Measurements from ENCODE around the gene CDYL. TPM values are rescaled to one million over a fixed set of nuclear protein-coding genes. Genes with fewer than 3 reads are reported as not detected.

Gene CDYL
- total RNA-seq, 1 experiment from 2014 or later = 41.6 TPM

GRCh38 chr6:4971851-4972250 is 195.6 kb downstream of the CDYL start:
- Histone ChIP-seq H3K36me3 (ENCODE audit: control insufficient read depth, insufficient read depth, low read length) (no peaks in the 10 kb centered on the region), H3K27me3 (replicated peaks; ENCODE audit: control insufficient read depth, insufficient read depth, low read length) (no peaks in the 10 kb centered on the region), H3K9me3 (no peaks in the 10 kb centered on the region), H3K4me1 (no peaks in the 10 kb centered on the region), H3K4me3 (ENCODE audit: low read depth, low read length) (no peak overlapping the region)
- Mint-ChIP-seq H3K9me3 (ENCODE audit: unreplicated experiment) (peaks cover 10% of the 10 kb centered on the region), H3K36me3 (ENCODE audit: insufficient read depth, unreplicated experiment) (no peaks in the 10 kb centered on the region), H3K27me3 (ENCODE audit: insufficient read depth, unreplicated experiment) (peaks cover 4% of the 10 kb centered on the region), H3K27ac (ENCODE audit: unreplicated experiment) (no peak overlapping the region), H3K4me1 (ENCODE audit: low read depth, unreplicated experiment) (no peaks in the 10 kb centered on the region), H3K4me3 (ENCODE audit: unreplicated experiment) (no peak overlapping the region)
- ChIA-PET CTCF (no interaction called here), POLR2A (no interaction called here)
- no peak for TF ChIP-seq CTCF (IDR thresholded peaks at IDR 0.05; ENCODE audit: insufficient read depth in 1 of 2, low read depth in 1 of 2, low read length in 1 of 2, severe bottlenecking in 1 of 2, unreplicated experiment in 1 of 2)
- no TSS peak for BruUV-seq (replicated peaks)
- intact Hi-C loops (cut with micrococcal nuclease; ENCODE audit: unreplicated experiment) = no loop called here
- DNase-seq = no peak

GRCh38 chr6:4972438-4972837 is 196.2 kb downstream of the CDYL start:
- peaks cover 16% of the 10 kb centered on the region for H3K9me3 Mint-ChIP-seq (ENCODE audit: unreplicated experiment)
- Histone ChIP-seq H3K27me3 (replicated peaks; ENCODE audit: control insufficient read depth, insufficient read depth, low read length) (no peaks in the 10 kb centered on the region), H3K9me3 (no peaks in the 10 kb centered on the region), H3K4me3 (ENCODE audit: low read depth, low read length) (no peak overlapping the region), H3K4me1 (no peaks in the 10 kb centered on the region), H3K36me3 (ENCODE audit: control insufficient read depth, insufficient read depth, low read length) (no peaks in the 10 kb centered on the region)
- no peak for TF ChIP-seq CTCF (IDR thresholded peaks at IDR 0.05; ENCODE audit: insufficient read depth in 1 of 2, low read depth in 1 of 2, low read length in 1 of 2, severe bottlenecking in 1 of 2, unreplicated experiment in 1 of 2)
- no peak for DNase-seq
- H3K27ac Mint-ChIP-seq (ENCODE audit: unreplicated experiment) = no peak overlapping the region
- no peaks in the 10 kb centered on the region for H3K4me1 Mint-ChIP-seq (ENCODE audit: low read depth, unreplicated experiment)
- intact Hi-C loops (cut with micrococcal nuclease; ENCODE audit: unreplicated experiment) = no loop called here
- no peak overlapping the region for H3K4me3 Mint-ChIP-seq (ENCODE audit: unreplicated experiment)
- ChIA-PET CTCF (no interaction called here), POLR2A (no interaction called here)
- H3K36me3 Mint-ChIP-seq (ENCODE audit: insufficient read depth, unreplicated experiment) = no peaks in the 10 kb centered on the region
- no TSS peak for BruUV-seq (replicated peaks)
- peaks cover 4% of the 10 kb centered on the region for H3K27me3 Mint-ChIP-seq (ENCODE audit: insufficient read depth, unreplicated experiment)

- no peak overlapping the region for H3K4me3 ChIP-seq (ENCODE audit: low read depth, low read length)
- Mint-ChIP-seq H3K4me3 (ENCODE audit: unreplicated experiment) (no peak overlapping the region), H3K4me1 (ENCODE audit: low read depth, unreplicated experiment) (no peaks in the 10 kb centered on the region), H3K27ac (ENCODE audit: unreplicated experiment) (no peak overlapping the region), H3K36me3 (ENCODE audit: insufficient read depth, unreplicated experiment) (no peaks in the 10 kb centered on the region), H3K27me3 (ENCODE audit: insufficient read depth, unreplicated experiment) (peaks cover 4% of the 10 kb centered on the region), H3K9me3 (ENCODE audit: unreplicated experiment) (peaks cover 19% of the 10 kb centered on the region)
- BruUV-seq (replicated peaks) = no TSS peak
- no peaks in the 10 kb centered on the region for H3K27me3 ChIP-seq (replicated peaks; ENCODE audit: control insufficient read depth, insufficient read depth, low read length)
- POLR2A ChIA-PET = no interaction called here
- no peaks in the 10 kb centered on the region for H3K4me1 ChIP-seq
- no peak for TF ChIP-seq CTCF (IDR thresholded peaks at IDR 0.05; ENCODE audit: insufficient read depth in 1 of 2, low read depth in 1 of 2, low read length in 1 of 2, severe bottlenecking in 1 of 2, unreplicated experiment in 1 of 2)
- CTCF ChIA-PET = no interaction called here
- H3K9me3 ChIP-seq = no peaks in the 10 kb centered on the region; the same call in 1 of the 2 replicates
- no peak for DNase-seq
- intact Hi-C loops (cut with micrococcal nuclease; ENCODE audit: unreplicated experiment) = no loop called here
- no peaks in the 10 kb centered on the region for H3K36me3 ChIP-seq (ENCODE audit: control insufficient read depth, insufficient read depth, low read length)
Measured at GRCh38 chr6:4973415-4973814, 197.2 kb downstream of the CDYL start.
